Astrocyte (in vitro differentiated cells and primary cell): ENCODE measurements around the gene CRADD. TPM values are rescaled to one million over a fixed set of nuclear protein-coding genes. Genes with fewer than 3 reads are reported as not detected.
"Not testable (repeated sequence)": the region's sequence is repeated elsewhere in the genome, so short reads cannot be mapped to it uniquely, and the experiment has no call there.

Experiments used
- DNase-seq: peaks from one replicate; pipeline ENCODE4 v3.0.0-alpha.2; 2010; ENCODE audit warnings: low read depth
- FAIRE-seq: peaks from 2 replicates; lab custom pipeline; 2011; peaks lifted over from hg19 to GRCh38; lab: Jason Lieb, UNC
- H2AFZ ChIP-seq: 2 replicates; pipeline ENCODE4 v1.6.0; 2012; ENCODE audit warnings: low read depth, low read length, inconsistent platforms
- H3K27ac ChIP-seq: 2 replicates; pipeline ENCODE4 v1.5.1; 2011; ENCODE audit warnings: low read depth, low read length, inconsistent platforms
- H3K27me3 ChIP-seq: 2 replicates; pipeline ENCODE4 v1.6.0; 2011; ENCODE audit warnings: low read length, inconsistent platforms; ENCODE audit not compliant: insufficient read depth
- H3K36me3 ChIP-seq: 2 replicates; pipeline ENCODE4 v1.5.1; 2011; ENCODE audit warnings: low read length, inconsistent platforms; ENCODE audit not compliant: insufficient read depth
- H3K4me1 ChIP-seq: 2 replicates; pipeline ENCODE4 v1.5.1; 2011; ENCODE audit warnings: low read length, inconsistent platforms; ENCODE audit not compliant: insufficient read depth
- H3K4me2 ChIP-seq: 2 replicates; pipeline ENCODE4 v1.6.0; 2012; ENCODE audit warnings: low read length, inconsistent platforms
- H3K4me3 ChIP-seq: 2 replicates; pipeline ENCODE4 v1.5.1; 2011; ENCODE audit warnings: low read depth, mild to moderate bottlenecking, low read length, inconsistent platforms; ENCODE audit not compliant: insufficient read depth
- H3K79me2 ChIP-seq: 2 replicates; pipeline ENCODE4 v1.6.0; 2012; ENCODE audit warnings: mild to moderate bottlenecking, low read length, inconsistent platforms; ENCODE audit not compliant: insufficient read depth
- H3K9ac ChIP-seq: 2 replicates; pipeline ENCODE4 v1.6.0; 2012; ENCODE audit warnings: mild to moderate bottlenecking, low read length, inconsistent platforms
- H3K9me3 ChIP-seq: 2 replicates; pipeline ENCODE4 v1.5.1; 2012; ENCODE audit warnings: low read depth, mild to moderate bottlenecking, low read length, inconsistent platforms; ENCODE audit not compliant: insufficient read depth
- H4K20me1 ChIP-seq: 2 replicates; pipeline ENCODE4 v1.6.0; 2012; ENCODE audit warnings: low read length, inconsistent platforms; ENCODE audit not compliant: insufficient read depth
- H3K27ac Mint-ChIP-seq: one replicate; pipeline ENCODE4 v1.8.0; 2021; ENCODE audit warnings: mild to moderate bottlenecking, mixed read lengths; ENCODE audit not compliant: unreplicated experiment
- H3K27me3 Mint-ChIP-seq: one replicate; pipeline ENCODE4 v1.8.0; 2021; ENCODE audit warnings: low read depth, mixed read lengths; ENCODE audit not compliant: unreplicated experiment
- H3K36me3 Mint-ChIP-seq: one replicate; pipeline ENCODE4 v1.8.0; 2021; ENCODE audit warnings: low read depth, mixed read lengths; ENCODE audit not compliant: unreplicated experiment
- H3K4me1 Mint-ChIP-seq: one replicate; pipeline ENCODE4 v1.8.0; 2021; ENCODE audit warnings: low read depth, mixed read lengths; ENCODE audit not compliant: unreplicated experiment
- H3K4me3 Mint-ChIP-seq: one replicate; pipeline ENCODE4 v1.8.0; 2021; ENCODE audit warnings: mild to moderate bottlenecking, moderate library complexity, mixed read lengths; ENCODE audit not compliant: unreplicated experiment
- H3K9me3 Mint-ChIP-seq: one replicate; pipeline ENCODE4 v1.8.0; 2021; ENCODE audit warnings: mild to moderate bottlenecking, mixed read lengths; ENCODE audit not compliant: unreplicated experiment
- EZH2 ChIP-seq: IDR thresholded peaks from 2 replicates; pipeline ENCODE4 v1.6.1; 2012; ENCODE audit warnings: mild to moderate bottlenecking, low read length, inconsistent platforms; ENCODE audit not compliant: insufficient read depth
- total RNA-seq: library from RNA; stranded (reverse); gene quantifications from 2 replicates; pipeline ENCODE4 v1.2.1, GENCODE V29; 2021
- TF ChIP-seq, protein P1 (sequence below): IDR thresholded peaks from 2 replicates; pipeline ENCODE4 v1.5.1; 2011; ENCODE audit warnings: low read depth, mild to moderate bottlenecking, inconsistent platforms, low read length, moderate library complexity; ENCODE audit not compliant: insufficient read depth

CRADD gene
- total RNA-seq, 1 donor from 2014 or later = 8.8 TPM

- Histone ChIP-seq H4K20me1 (no peaks in the 10 kb centered on the region), H3K27me3 (no peaks in the 10 kb centered on the region), H3K36me3 (no peaks in the 10 kb centered on the region), H3K4me2 (no peak overlapping the region), H3K9me3 (peaks cover 6% of the 10 kb centered on the region), H3K27ac (no peak overlapping the region), H2AFZ (no peak overlapping the region), H3K4me1 (peaks cover 5% of the 10 kb centered on the region), H3K79me2 (no peaks in the 10 kb centered on the region), H3K4me3 (no peak overlapping the region), H3K9ac (no peak overlapping the region)
- DNase-seq (peak; percentile 94), FAIRE-seq (no peak)
- H3K9me3 Mint-ChIP-seq = peaks cover 12% of the 10 kb centered on the region
- no peak overlapping the region for H3K27ac Mint-ChIP-seq
- H3K27me3 Mint-ChIP-seq = no peaks in the 10 kb centered on the region
- no peak overlapping the region for H3K4me3 Mint-ChIP-seq
- no peak for TF ChIP-seq EZH2
- no peaks in the 10 kb centered on the region for H3K4me1 Mint-ChIP-seq
- H3K36me3 Mint-ChIP-seq = no peaks in the 10 kb centered on the region
These were observed 74.9 kb downstream of the CRADD start for GRCh38 chr12:93751864-93752610.

DNA sequence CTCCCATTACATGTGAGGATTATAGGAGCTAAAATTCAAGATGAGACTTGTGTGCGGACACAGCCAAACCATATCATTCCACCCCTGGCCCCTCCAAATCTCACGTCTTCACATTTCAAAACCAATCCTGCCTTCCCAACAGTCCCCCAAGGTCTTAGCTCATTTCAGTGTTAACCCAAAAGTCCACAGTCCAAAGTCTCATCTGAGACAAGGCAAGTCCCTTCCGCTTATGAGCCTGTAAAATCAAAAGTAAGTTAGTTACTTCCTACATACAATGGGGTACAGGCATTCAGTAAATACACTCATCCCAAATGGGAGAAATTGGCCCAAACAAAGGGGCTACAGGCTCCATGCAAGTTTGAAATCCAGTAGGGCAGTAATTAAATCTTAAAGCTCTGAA, 76.1 kb downstream of the CRADD start:
- no peaks in the 10 kb centered on the region for H3K27me3 Mint-ChIP-seq
- peaks cover 12% of the 10 kb centered on the region for H3K9me3 Mint-ChIP-seq

DNA sequence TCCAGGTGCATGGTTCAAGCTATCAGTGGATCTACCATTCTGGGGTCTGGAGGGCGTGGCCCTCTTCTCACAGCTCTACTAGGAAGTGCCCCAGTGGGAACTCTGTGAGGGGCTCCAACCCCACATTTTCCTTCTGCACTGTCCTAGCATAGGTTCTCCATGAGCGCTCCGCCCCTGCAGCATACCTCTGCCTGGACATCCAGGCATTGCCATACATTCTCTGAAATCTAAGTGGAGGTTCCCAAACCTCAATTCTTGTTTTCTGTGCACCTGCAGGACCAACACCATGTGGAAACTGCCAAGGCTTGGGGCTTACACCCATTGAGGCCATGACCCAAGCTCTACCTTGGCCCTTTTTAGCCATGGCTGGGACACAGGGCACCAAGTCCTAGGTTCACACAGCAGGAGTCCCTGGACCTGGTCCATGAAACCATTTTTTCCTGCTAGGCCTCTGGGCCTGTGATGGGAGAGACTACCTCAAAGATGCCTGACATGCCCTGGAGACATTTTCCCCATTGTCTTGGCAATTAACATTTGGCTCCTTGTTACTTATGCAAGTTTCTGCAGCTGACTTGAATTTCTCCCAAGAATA, 76.8 kb downstream of the CRADD start:
- H3K9me3 ChIP-seq = peaks cover 6% of the 10 kb centered on the region
- no peaks in the 10 kb centered on the region for H3K79me2 ChIP-seq
- no peaks in the 10 kb centered on the region for H3K36me3 ChIP-seq
- H2AFZ ChIP-seq = no peak overlapping the region
- H3K4me3 ChIP-seq = no peak overlapping the region
- H3K27me3 ChIP-seq = no peaks in the 10 kb centered on the region
- Mint-ChIP-seq H3K36me3 (no peaks in the 10 kb centered on the region), H3K27ac (no peak overlapping the region), H3K4me1 (no peaks in the 10 kb centered on the region), H3K9me3 (peaks cover 12% of the 10 kb centered on the region), H3K27me3 (no peaks in the 10 kb centered on the region), H3K4me3 (no peak overlapping the region)
- FAIRE-seq (no peak), DNase-seq (no peak)
- no peak overlapping the region for H3K27ac ChIP-seq
- peaks cover 5% of the 10 kb centered on the region for H3K4me1 ChIP-seq
- H4K20me1 ChIP-seq = no peaks in the 10 kb centered on the region
- TF ChIP-seq, protein P1, sequence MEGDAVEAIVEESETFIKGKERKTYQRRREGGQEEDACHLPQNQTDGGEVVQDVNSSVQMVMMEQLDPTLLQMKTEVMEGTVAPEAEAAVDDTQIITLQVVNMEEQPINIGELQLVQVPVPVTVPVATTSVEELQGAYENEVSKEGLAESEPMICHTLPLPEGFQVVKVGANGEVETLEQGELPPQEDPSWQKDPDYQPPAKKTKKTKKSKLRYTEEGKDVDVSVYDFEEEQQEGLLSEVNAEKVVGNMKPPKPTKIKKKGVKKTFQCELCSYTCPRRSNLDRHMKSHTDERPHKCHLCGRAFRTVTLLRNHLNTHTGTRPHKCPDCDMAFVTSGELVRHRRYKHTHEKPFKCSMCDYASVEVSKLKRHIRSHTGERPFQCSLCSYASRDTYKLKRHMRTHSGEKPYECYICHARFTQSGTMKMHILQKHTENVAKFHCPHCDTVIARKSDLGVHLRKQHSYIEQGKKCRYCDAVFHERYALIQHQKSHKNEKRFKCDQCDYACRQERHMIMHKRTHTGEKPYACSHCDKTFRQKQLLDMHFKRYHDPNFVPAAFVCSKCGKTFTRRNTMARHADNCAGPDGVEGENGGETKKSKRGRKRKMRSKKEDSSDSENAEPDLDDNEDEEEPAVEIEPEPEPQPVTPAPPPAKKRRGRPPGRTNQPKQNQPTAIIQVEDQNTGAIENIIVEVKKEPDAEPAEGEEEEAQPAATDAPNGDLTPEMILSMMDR = no peak
- no peak for TF ChIP-seq EZH2
- H3K4me2 ChIP-seq = no peak overlapping the region
- H3K9ac ChIP-seq = no peak overlapping the region

More for the DNA sequence above, 76.1 kb downstream of the CRADD start:
- no peak for TF ChIP-seq EZH2
- TF ChIP-seq, protein P1 = no peak
- Histone ChIP-seq H3K4me2 (no peak overlapping the region), H3K4me3 (no peak overlapping the region), H3K9ac (no peak overlapping the region), H4K20me1 (no peaks in the 10 kb centered on the region), H3K79me2 (no peaks in the 10 kb centered on the region), H3K27me3 (no peaks in the 10 kb centered on the region), H2AFZ (no peak overlapping the region), H3K27ac (no peak overlapping the region), H3K9me3 (peaks cover 6% of the 10 kb centered on the region), H3K36me3 (no peaks in the 10 kb centered on the region), H3K4me1 (peaks cover 5% of the 10 kb centered on the region)
- DNase-seq (no peak), FAIRE-seq (no peak)
- Mint-ChIP-seq H3K27ac (no peak overlapping the region), H3K36me3 (no peaks in the 10 kb centered on the region), H3K4me3 (no peak overlapping the region), H3K4me1 (no peaks in the 10 kb centered on the region)

- not testable (repeated sequence) for H3K9ac ChIP-seq, H3K79me2 ChIP-seq, H3K27ac Mint-ChIP-seq, H3K4me3 ChIP-seq, H3K4me2 ChIP-seq, H4K20me1 ChIP-seq, H3K4me1 Mint-ChIP-seq, H3K27me3 ChIP-seq, DNase-seq, H3K27me3 Mint-ChIP-seq, H3K4me1 ChIP-seq, H3K4me3 Mint-ChIP-seq, H3K36me3 Mint-ChIP-seq, H3K9me3 ChIP-seq, FAIRE-seq, H3K27ac ChIP-seq, H3K36me3 ChIP-seq, H2AFZ ChIP-seq
- H3K9me3 Mint-ChIP-seq = peaks cover 12% of the 10 kb centered on the region
These were observed 77.7 kb downstream of the CRADD start for GRCh38 chr12:93754859-93755258.
